GM21825 (cell line): ENCODE data around the gene TMEM125.

Source experiments
- ATAC-seq: cut with Tn5 transposase; IDR thresholded peaks from one replicate; pipeline ENCODE4 v1.9.1; 2021; ENCODE audit warnings: mild to moderate bottlenecking, moderate library complexity; ENCODE audit not compliant: unreplicated experiment

TMEM125 gene

DNA sequence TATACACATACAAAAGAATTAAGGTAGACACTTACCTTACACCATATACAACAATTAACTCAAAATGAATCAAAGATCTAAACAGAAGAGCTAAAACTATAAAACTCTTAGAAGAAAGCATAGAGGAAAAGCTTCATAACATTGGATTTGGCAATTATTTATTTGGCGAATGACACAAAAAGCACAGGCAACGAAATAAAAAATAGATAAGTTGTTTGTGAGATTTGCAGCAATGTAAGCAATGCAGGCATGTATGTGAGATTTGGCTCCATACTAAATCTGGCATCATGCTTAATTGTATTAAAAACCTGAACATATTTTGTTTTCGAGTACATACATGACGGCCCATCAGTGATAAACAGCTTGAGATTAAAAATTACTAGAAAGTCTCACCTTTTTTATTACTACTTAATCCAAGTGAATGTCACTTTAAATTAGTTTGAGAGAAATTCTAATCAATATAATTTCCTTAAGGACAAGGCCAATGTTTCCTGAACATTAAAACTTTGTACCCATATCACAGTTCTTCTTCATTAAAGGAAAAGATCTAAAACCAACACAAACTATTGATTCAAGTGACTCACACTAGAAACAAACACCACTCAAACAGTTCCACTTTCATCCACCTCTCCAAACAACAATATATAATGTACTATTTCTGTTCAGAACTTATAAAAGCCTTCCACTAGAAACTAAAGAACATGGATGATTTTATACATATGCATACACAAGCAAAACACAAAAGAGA, 23.1 kb upstream of the TMEM125 start:
- ATAC-seq: no peak

DNA sequence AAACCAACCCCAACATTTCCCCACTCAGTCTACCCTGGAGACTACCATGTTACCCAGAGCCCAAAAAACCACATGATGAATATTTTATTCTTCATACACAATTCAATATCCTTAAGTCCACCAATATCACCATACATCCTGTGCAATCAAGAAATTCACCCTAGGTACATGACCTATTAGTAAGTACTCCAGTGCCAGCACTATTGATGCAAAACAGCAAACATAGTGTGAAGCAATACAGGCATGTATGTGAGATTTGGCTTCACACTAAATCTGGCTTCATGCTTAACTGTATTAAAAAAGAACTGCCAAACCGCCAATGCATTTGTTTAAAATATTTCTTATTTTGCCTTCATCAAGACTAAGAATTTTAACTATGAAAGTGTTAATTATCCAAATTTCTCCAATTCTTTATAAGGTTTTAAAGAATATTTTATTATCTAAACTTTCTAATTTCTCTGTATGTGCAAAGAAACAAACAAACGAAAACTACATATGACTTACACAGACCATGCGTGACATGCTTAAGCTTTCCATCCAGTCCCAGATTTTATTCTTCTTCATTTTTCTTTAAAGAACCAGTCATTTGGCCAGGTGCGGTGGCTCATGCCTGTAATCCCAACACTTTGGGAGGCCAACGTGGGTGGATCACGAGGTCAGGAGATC, 22.4 kb upstream of the TMEM125 start:
- no peak for ATAC-seq

GRCh38 chr1:43250351-43250761, 19.4 kb upstream of the TMEM125 start:
- no peak for ATAC-seq

DNA sequence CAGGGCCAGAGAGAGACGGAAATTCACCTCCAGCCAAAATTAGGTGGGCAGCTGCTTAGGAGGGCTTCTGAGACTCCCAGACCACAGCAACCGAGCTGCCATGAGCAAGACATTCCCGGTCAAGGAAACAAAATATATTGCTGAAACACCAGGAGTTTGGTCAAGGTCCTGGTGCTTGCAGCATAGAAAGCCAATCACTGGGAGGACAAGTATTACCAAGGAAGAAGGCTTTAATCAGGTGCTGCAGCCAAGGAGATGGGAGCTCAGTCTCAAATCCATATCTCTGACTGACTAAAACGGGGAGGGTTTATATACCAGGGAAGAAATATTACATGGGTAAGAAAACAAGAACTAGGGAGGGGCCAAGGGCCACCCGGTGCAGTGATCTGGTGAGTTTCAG, 18.8 kb upstream of the TMEM125 start:
- ATAC-seq: no peak

DNA sequence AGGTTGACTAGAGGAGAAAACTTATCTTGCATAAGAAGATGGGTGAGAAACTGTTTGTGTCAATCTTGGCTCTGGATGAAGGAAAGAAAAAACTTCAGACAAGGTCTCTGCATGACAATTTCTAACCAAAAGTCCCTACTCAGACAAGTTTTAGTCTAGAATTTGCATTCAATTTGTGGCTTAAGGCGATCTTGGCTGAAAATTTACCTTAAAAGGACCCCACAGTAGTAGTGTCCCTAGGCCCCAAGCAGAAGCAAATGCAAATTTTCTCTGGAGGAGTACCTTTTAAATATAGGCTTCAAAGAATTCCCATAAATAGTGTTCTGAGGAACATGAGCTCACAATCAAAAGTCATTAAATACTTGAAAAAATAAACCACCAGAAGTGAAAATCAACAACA, 17.6 kb upstream of the TMEM125 start:
- no peak for ATAC-seq

DNA sequence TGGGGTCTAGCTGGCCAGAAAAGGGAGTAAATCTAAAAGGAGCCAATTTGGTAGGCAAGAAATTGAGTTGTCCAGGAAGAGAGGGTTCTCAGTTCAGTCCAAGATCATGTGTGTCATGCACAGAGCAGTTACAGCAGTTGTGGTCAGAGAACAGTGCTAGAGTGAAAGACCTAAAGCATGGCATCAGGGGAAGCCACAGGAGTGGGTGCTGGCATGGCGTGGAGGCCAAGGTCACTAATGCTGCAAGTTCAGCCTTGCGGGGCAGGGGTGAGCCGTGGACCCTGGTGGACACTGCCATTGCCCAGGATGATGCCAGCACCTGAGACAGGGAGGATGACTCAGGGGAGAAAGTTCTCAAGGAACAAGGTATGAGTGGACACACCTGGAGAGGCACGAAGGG, 16.6 kb upstream of the TMEM125 start:
- no peak for ATAC-seq

DNA sequence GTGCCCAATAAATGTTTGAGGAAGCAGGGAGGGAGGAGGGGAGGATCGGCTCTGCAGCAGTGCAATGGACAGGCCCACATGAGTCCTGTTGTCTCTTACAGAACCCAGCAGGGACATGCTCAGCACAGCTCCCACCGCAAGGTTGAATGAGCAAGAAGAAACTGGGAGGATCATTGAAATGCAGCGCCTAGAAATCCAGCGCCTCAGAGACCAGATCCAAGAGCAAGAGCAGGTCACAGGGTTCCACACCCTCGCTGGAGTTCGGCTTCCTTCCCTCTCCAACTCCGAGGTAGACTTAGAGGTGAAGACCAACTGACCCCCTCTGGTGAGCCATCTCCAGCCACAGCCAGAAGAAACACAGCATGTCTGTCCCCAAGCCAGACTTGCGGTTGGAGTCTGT, 15.9 kb upstream of the TMEM125 start:
- no peak for ATAC-seq

DNA sequence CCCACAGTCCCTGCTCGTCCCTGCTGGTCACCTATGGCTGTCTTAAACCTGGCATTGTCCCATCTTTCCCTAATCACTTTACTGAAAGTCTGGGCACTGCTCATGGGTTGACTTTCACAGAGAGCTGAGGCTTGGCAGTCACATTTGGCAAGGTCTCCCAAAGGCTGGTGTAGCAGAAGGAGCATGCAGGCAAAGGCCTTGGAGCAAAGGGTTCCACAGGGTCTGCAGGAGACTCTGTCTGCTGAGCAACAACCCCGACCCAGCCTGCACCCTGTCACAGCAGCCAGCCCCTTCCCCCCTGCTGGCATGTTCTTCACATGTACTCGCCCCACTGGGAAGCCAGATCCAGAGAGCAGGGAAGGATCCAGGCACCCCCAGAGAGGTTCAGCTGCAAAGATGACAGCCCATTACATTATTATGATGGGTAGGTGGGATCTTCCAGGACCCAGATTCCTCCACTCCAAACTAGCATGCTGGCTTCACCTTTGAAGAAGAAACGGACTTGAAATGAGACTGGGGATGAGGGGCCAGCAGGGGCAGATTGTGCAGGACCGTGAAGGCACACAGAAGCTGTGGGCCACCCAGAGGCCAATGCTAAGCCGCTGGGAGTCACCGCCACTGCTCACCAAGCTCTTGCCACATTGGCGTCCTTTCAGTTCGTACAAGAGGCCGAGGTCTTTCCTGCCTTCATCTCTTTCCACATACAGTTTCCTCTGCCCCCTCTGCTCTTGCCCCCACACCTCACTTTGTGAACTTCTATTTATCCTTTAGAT, 14.2 kb upstream of the TMEM125 start:
- ATAC-seq: no peak

GRCh38 chr1:43256675-43257570, 12.9 kb upstream of the TMEM125 start:
- no peak for ATAC-seq

- ATAC-seq: no peak
Measured at GRCh38 chr1:43258370-43258769, 11.4 kb upstream of the TMEM125 start.

DNA sequence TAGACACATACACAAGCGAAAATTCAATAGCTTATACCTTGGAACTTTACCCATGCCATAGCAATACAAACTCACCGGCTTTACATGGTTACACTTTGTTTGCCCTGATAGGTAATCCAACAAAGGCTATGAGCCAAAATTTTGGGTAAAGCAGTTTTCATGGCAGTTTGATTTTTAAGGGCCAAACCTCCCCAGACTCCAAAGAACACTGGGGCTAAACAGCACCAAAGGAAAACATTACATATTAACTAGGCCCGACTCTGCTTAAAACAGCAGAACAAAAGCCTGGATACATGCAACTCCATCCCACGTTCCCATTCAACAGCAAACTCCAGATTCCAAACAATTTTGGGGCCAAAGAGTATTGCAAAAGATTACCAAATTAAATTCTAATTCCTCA, 4.4 kb upstream of the TMEM125 start:
- no peak for ATAC-seq

GRCh38 chr1:43266881-43267280, 2.9 kb upstream of the TMEM125 start:
- ATAC-seq: no peak

DNA sequence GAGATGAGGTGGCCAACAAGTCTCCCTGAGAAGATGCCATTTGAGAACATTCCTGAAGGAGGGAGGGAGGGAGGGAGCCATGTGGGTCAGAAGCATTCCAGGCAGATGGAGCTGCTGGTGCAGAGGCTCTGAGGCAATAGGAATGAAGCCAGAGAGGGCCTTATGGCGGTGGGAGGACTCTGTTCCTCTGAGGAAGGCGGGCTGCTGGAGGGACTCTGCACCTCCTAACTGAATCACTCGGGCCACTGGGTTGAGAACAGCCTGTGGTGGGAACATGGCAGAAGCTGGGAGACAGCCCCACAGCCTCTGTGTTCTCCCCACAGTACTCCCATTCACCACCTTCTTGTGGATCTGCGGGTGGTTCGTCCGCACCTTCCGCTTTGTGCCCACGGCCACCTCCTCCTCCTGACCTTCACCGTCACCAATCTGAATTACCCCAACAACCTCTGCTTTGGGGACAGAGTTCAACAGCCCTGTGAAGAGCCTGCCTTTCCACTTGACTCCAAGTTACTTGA, 2.4 kb upstream of the TMEM125 start:
- no peak for ATAC-seq

DNA sequence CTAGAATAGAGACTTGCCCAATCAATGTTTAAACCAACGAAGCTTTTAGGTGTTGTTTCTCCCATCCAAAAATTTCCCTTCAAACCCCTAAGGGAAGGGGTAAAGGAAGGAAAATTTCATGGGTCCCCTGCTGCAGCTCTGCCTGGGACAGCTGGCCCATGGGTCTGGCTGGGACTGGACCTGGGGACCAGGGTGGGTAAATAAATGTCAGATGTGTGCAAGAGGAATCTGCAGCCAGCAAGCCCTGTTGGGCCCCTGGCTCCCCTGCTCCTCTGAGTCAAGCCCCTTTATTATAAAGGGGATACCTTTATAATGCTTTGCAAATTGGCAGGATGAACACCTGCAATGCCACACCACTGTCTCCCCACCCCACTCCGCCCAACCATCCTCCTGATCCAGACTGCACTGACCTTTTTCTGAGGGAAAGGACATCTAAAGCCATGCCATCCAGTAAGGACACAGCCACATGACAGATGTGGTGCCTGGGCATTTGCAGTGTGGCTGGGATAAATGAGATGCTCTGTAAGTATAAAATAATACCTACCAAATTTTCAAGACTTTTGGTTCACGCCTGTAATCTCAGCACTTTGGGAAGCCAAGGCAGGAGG, 1.9 kb upstream of the TMEM125 start:
- ATAC-seq: no peak

- ATAC-seq: no peak
Measured at GRCh38 chr1:43270421-43271095, 775 bp downstream of the TMEM125 start.

DNA sequence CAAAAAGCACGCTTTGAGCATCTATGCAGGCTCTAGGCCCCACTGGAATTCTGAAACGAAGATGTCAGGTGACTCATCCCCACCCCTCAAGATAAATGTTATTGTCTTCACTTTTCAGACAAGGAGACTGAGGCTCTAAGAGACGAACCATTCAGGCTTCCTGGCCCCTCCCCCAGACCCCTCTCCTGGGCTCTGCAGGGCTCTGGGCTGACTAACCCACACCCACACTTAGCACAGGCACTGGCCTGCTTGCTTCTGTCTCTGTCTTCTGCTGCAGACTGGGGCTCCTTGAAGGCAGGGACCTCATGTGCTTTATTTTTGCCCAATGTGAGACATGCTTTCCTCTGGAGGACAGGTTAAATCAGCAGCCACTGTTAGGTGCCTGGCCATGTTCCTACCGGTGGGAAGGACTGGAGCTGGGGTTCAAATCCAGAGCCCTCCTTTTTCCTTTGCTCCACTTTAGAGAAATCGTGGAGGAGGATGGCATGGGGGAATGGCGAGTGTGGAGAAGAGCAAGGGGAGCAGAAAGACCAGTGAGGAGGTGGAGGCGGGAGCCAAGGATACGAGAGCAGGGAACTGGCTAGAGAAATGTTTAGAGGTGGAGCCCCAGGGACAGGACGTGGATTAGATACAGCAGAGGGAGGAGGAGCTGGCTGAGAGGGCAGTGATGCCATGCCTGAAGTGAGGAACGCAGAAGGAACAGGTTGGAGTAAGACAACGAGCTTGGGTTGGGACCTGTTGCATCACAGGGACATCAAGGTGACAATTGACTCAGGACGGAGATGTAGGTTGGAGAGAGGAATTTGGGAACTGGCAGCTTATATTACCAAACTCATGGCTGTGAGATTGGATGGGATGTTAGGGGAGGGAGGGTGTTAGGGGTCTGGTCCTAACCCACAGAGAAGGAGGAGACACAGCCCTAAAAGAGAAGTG, 1.7 kb downstream of the TMEM125 start:
- ATAC-seq: no peak

DNA sequence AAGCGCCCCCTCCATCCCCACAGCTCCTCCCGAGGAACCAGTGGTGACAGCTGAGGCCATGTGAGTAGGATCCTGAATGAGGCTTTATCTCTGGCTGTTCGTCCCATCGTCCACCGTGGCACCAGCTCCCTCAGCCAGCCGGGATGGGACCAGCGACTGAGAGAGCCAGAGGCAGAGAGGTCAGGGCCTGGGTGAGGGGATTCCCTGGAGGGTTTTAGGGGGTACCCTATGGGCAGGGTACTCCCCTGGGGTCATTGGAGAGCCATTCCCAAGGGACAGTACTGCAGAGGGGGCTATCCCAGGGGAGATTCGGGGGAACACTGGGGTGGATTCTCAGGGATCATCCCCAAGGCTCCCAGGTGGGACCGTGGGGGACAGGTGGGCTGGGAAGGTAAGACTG, 2.4 kb downstream of the TMEM125 start:
- ATAC-seq: no peak
